Keratinocyte (primary cell): ENCODE measurements around the gene JAZF1.

Source experiments
- EZH2 ChIP-seq: IDR thresholded peaks from one replicate; pipeline ENCODE4 v1.6.1; 2012; ENCODE audit warnings: inconsistent platforms, mild to moderate bottlenecking, low read length, moderate library complexity
- TF ChIP-seq, protein P1 (sequence below), 3 experiments: IDR thresholded peaks in 1 of 3; conservative IDR thresholded peaks in 1 of 3; optimal IDR thresholded peaks in 1 of 3; 2 replicates in 2 of 3; 3 replicates in 1 of 3; pipeline versions ENCODE3 to v1.5.1; 2011; ENCODE audit warnings: low read length in 3 of 3, mild to moderate bottlenecking in 3 of 3, moderate library complexity in 2 of 3, control low read depth in 1 of 3, inconsistent platforms in 1 of 3; ENCODE audit not compliant: insufficient read depth in 2 of 3; ENCODE audit errors: extremely low read depth in 1 of 3

DNA sequence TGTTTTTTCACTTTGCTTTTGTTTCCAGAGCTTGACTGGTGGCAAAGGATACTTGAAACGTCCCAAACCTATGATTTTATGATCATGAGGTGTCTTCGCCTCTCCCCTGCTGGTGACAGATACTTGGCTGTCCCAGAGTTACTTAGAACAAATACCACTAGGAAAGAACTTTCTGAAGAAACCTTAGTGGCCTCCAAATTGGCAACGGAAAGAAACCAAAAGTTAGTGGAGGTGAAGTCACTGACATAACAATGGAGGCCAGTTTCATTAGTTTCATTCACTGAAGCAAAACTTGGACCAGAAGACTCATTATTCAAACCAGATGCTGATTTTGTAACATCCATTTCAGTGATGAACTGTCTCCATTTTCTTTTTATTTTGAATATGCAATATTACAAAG, 68.6 kb downstream of the JAZF1 start:
- TF ChIP-seq, protein P1, sequence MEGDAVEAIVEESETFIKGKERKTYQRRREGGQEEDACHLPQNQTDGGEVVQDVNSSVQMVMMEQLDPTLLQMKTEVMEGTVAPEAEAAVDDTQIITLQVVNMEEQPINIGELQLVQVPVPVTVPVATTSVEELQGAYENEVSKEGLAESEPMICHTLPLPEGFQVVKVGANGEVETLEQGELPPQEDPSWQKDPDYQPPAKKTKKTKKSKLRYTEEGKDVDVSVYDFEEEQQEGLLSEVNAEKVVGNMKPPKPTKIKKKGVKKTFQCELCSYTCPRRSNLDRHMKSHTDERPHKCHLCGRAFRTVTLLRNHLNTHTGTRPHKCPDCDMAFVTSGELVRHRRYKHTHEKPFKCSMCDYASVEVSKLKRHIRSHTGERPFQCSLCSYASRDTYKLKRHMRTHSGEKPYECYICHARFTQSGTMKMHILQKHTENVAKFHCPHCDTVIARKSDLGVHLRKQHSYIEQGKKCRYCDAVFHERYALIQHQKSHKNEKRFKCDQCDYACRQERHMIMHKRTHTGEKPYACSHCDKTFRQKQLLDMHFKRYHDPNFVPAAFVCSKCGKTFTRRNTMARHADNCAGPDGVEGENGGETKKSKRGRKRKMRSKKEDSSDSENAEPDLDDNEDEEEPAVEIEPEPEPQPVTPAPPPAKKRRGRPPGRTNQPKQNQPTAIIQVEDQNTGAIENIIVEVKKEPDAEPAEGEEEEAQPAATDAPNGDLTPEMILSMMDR (optimal IDR thresholded peaks at IDR 0.05 in 1 of 3, IDR thresholded peaks at IDR 0.05 in 1 of 3, conservative IDR thresholded peaks at IDR 0.05 in 1 of 3; ENCODE audit: extremely low read depth in 1 of 3, insufficient read depth in 2 of 3, low read length in 3 of 3), result no peak
- TF ChIP-seq EZH2, result no peak
